ENCODE measurements around the gene NBPF1. TPM values are rescaled to one million over a fixed set of nuclear protein-coding genes. Genes with fewer than 3 reads are reported as not detected.
"Not testable (repeated sequence)": the region's sequence is repeated elsewhere in the genome, so short reads cannot be mapped to it uniquely, and the experiment has no call there.

The NBPF1 gene
- total and polyA plus RNA-seq, 2 donors (not counting 3 experiments of a cell fraction or from before 2014, with no cell fraction given), result 23.0 to 58.4 TPM

DNA sequence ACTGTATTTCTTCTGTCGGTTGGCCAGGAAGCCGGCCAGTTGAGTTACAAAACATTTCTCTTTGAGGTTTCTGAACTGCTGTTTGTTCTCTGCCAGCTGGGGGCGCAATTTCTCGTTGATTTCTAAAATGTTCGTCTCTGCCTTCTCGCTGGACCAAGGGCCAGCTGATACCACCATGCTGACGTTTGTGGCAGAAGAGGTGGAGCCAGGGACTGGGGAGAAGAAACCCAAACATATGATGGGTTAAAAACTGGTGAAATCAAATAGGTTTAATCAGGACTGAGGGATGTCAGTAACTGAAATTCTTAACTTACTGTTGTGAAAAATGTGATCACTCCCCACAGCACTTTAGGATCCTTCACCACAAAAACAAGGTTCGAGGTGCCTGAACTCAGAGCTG is 21.5 kb downstream of the NBPF1 start:
- H3K27me3 ChIP-seq (ENCODE audit: control insufficient read depth in 2 of 2, insufficient read depth in 2 of 2, low read length in 2 of 2); POLR2A ChIA-PET; H3K79me2 ChIP-seq (ENCODE audit: control insufficient read depth, insufficient read depth, low read length); H3K9me3 ChIP-seq (replicated peaks; ENCODE audit: control insufficient read depth, insufficient read depth, low read length); intact Hi-C loops (cut with micrococcal nuclease); H3K4me3 ChIP-seq (replicated peaks in 1 of 3; ENCODE audit: insufficient read depth in 1 of 3, low read depth in 1 of 3, low read length in 3 of 3); DNase-seq (ENCODE audit: low read depth, low spot score); H3K36me3 ChIP-seq (ENCODE audit: control insufficient read depth in 2 of 2, extremely low read depth in 1 of 2, insufficient read depth in 2 of 2, low read length in 2 of 2); H3K4me1 ChIP-seq (ENCODE audit: control insufficient read depth, extremely low read depth, insufficient read depth, low read length); H3K9ac ChIP-seq (replicated peaks; ENCODE audit: extremely low read depth, insufficient read depth, low read length); H3K4me2 ChIP-seq (ENCODE audit: insufficient read depth, low read length); H3K27ac ChIP-seq (ENCODE audit: insufficient read depth, low read depth, low read length); H3K9me1 ChIP-seq (replicated peaks; ENCODE audit: control insufficient read depth, extremely low read depth, insufficient read depth, low read length); H4K20me1 ChIP-seq (replicated peaks; ENCODE audit: control insufficient read depth, extremely low read depth, insufficient read depth, low read length); dilution Hi-C loops (cut with MboI; ENCODE audit: extremely low pct_ligation_motif_present, low sequenced_read_pairs); FAIRE-seq; BruUV-seq (replicated peaks); H2AFZ ChIP-seq (ENCODE audit: low read depth, low read length): not testable (repeated sequence)
- CTCF ChIA-PET, result interaction anchor here (1.1 to 4.3 kb wide), 4 partner anchors 21 to 115 kb away, joined by 3 to 32 read pairs (median 8); partner anchors contain the start of gene NBPF1

DNA sequence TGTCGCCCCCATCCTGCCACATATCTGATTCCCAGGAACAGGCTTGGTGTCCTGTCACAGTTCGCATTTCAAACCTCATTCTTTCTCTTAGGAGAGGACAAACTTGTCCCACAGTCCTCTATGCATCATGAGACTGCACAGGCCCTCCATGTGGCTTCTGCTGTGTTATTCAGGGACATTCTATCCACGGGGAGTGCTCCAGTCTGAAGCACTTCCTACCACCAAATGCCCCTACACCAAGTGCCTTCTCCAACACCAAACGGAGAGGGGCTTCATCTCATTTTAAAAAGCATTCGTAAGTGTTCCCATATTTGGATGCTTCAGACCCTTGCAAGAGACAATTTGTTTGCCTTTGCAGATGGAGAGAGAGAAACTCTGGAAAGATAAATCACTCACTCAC is 25.3 kb downstream of the NBPF1 start:
- BruUV-seq (replicated peaks); POLR2A ChIA-PET; H3K9ac ChIP-seq (replicated peaks; ENCODE audit: extremely low read depth, insufficient read depth, low read length); CTCF ChIA-PET; H2AFZ ChIP-seq (ENCODE audit: low read depth, low read length); H4K20me1 ChIP-seq (replicated peaks; ENCODE audit: control insufficient read depth, extremely low read depth, insufficient read depth, low read length); H3K4me3 ChIP-seq (replicated peaks in 1 of 3; ENCODE audit: insufficient read depth in 1 of 3, low read depth in 1 of 3, low read length in 3 of 3); H3K27ac ChIP-seq (ENCODE audit: insufficient read depth, low read depth, low read length); H3K9me1 ChIP-seq (replicated peaks; ENCODE audit: control insufficient read depth, extremely low read depth, insufficient read depth, low read length); H3K4me1 ChIP-seq (ENCODE audit: control insufficient read depth, extremely low read depth, insufficient read depth, low read length); H3K9me3 ChIP-seq (replicated peaks; ENCODE audit: control insufficient read depth, insufficient read depth, low read length); H3K79me2 ChIP-seq (ENCODE audit: control insufficient read depth, insufficient read depth, low read length); intact Hi-C loops (cut with micrococcal nuclease); H3K36me3 ChIP-seq (ENCODE audit: control insufficient read depth in 2 of 2, extremely low read depth in 1 of 2, insufficient read depth in 2 of 2, low read length in 2 of 2); FAIRE-seq; dilution Hi-C loops (cut with MboI; ENCODE audit: extremely low pct_ligation_motif_present, low sequenced_read_pairs); H3K4me2 ChIP-seq (ENCODE audit: insufficient read depth, low read length); H3K27me3 ChIP-seq (ENCODE audit: control insufficient read depth in 2 of 2, insufficient read depth in 2 of 2, low read length in 2 of 2): not testable (repeated sequence)
- peak; percentile 18 for DNase-seq (ENCODE audit: low read depth, low spot score)

DNA sequence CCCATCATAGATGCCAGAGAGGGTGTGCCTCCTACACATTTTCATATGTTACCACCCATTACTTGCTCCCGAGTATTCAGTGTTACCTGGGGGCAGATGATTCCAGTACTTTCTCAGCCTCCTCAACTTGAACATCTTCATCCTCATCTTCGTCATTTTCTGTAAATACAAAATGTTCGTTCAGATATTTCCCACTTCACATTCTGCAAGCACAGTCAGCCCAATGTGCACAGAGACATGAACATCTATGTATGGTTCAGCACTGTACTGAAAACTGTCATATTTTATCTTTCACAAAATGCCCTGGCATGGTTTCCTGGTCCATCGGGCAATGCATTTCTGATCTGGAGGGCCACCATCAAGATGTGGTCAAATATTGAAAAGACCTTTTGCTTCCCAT is 25.7 kb downstream of the NBPF1 start:
- CTCF ChIA-PET; H3K4me3 ChIP-seq (replicated peaks in 1 of 3; ENCODE audit: insufficient read depth in 1 of 3, low read depth in 1 of 3, low read length in 3 of 3); intact Hi-C loops (cut with micrococcal nuclease); H3K9ac ChIP-seq (replicated peaks; ENCODE audit: extremely low read depth, insufficient read depth, low read length); H3K4me2 ChIP-seq (ENCODE audit: insufficient read depth, low read length); H3K9me3 ChIP-seq (replicated peaks; ENCODE audit: control insufficient read depth, insufficient read depth, low read length); H3K27me3 ChIP-seq (ENCODE audit: control insufficient read depth in 2 of 2, insufficient read depth in 2 of 2, low read length in 2 of 2); H3K36me3 ChIP-seq (ENCODE audit: control insufficient read depth in 2 of 2, extremely low read depth in 1 of 2, insufficient read depth in 2 of 2, low read length in 2 of 2); FAIRE-seq; H3K79me2 ChIP-seq (ENCODE audit: control insufficient read depth, insufficient read depth, low read length); H3K9me1 ChIP-seq (replicated peaks; ENCODE audit: control insufficient read depth, extremely low read depth, insufficient read depth, low read length); H3K4me1 ChIP-seq (ENCODE audit: control insufficient read depth, extremely low read depth, insufficient read depth, low read length); dilution Hi-C loops (cut with MboI; ENCODE audit: extremely low pct_ligation_motif_present, low sequenced_read_pairs); DNase-seq (ENCODE audit: low read depth, low spot score); H2AFZ ChIP-seq (ENCODE audit: low read depth, low read length); H4K20me1 ChIP-seq (replicated peaks; ENCODE audit: control insufficient read depth, extremely low read depth, insufficient read depth, low read length); BruUV-seq (replicated peaks); POLR2A ChIA-PET; H3K27ac ChIP-seq (ENCODE audit: insufficient read depth, low read depth, low read length): not testable (repeated sequence)

DNA sequence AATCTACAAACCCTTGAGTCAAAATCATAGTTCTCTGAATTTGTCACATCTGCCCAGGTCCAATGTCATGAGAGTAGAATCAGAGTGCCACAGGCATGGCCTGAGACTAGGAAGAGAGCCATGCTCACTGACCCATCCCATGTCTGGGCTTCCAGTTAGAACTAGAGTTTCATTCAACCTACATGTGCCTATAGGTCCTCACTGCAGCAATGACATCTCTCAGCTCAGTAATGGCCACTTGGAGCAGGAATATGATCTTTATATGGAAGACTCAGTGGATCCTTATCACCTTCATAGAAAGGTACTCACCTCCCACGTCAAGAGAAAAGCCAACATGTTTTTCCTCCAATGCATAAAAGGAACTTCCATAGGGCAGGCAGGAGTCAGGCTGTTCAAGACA is 48.0 kb downstream of the NBPF1 start:
- CTCF ChIA-PET, result interaction anchor here (1.6 kb wide), 1 partner anchor 56 kb away, joined by 6 read pairs; no protein-coding TSS in a partner anchor
- dilution Hi-C loops (cut with MboI; ENCODE audit: extremely low pct_ligation_motif_present, low sequenced_read_pairs), result not testable (repeated sequence)

More for the DNA sequence above, 48.0 kb downstream of the NBPF1 start:
- FAIRE-seq; BruUV-seq (replicated peaks); POLR2A ChIA-PET; H3K9me1 ChIP-seq (replicated peaks; ENCODE audit: control insufficient read depth, extremely low read depth, insufficient read depth, low read length); H3K4me2 ChIP-seq (ENCODE audit: insufficient read depth, low read length); H3K9me3 ChIP-seq (replicated peaks; ENCODE audit: control insufficient read depth, insufficient read depth, low read length); H3K36me3 ChIP-seq (ENCODE audit: control insufficient read depth in 2 of 2, extremely low read depth in 1 of 2, insufficient read depth in 2 of 2, low read length in 2 of 2); H3K4me3 ChIP-seq (replicated peaks in 1 of 3; ENCODE audit: insufficient read depth in 1 of 3, low read depth in 1 of 3, low read length in 3 of 3); H3K27ac ChIP-seq (ENCODE audit: insufficient read depth, low read depth, low read length); H3K9ac ChIP-seq (replicated peaks; ENCODE audit: extremely low read depth, insufficient read depth, low read length); H3K4me1 ChIP-seq (ENCODE audit: control insufficient read depth, extremely low read depth, insufficient read depth, low read length); H4K20me1 ChIP-seq (replicated peaks; ENCODE audit: control insufficient read depth, extremely low read depth, insufficient read depth, low read length); H2AFZ ChIP-seq (ENCODE audit: low read depth, low read length); DNase-seq (ENCODE audit: low read depth, low spot score); H3K27me3 ChIP-seq (ENCODE audit: control insufficient read depth in 2 of 2, insufficient read depth in 2 of 2, low read length in 2 of 2); intact Hi-C loops (cut with micrococcal nuclease); H3K79me2 ChIP-seq (ENCODE audit: control insufficient read depth, insufficient read depth, low read length): not testable (repeated sequence)
